H1 (cell line): ENCODE results near the gene SLX1A. TPM values are rescaled to one million over a fixed set of nuclear protein-coding genes. Genes with fewer than 3 reads are reported as not detected.
A peak's percentile ranks its signal among the peaks of the same experiment; 100 is the strongest.

Experiments
- CTCF ChIA-PET: fragments of 300-600 bp; sonication (Branson Sonifier 250); formaldehyde crosslinking; loops from one replicate; lab custom pipeline; 2021; ENCODE audit not compliant: partially characterized antibody; lab: Charles Lee
- POLR2A ChIA-PET: fragments of 300-600 bp; sonication (Branson Sonifier 250); formaldehyde crosslinking; loops from one replicate; lab custom pipeline; 2021; ENCODE audit warnings: inconsistent platforms; ENCODE audit not compliant: partially characterized antibody; lab: Charles Lee
- DNase-seq, 2 experiments: peaks; one replicate each; pipeline versions ENCODE4 v3.0.0 to v3.0.0-alpha.2; 2010 to 2022; ENCODE audit warnings: low spot score in 2 of 2, low read depth in 1 of 2, mixed read lengths in 1 of 2
- FAIRE-seq: peaks from 2 replicates; lab custom pipeline; 2011; peaks lifted over from hg19 to GRCh38; lab: Jason Lieb, UNC
- H2AFZ ChIP-seq: 2 replicates; pipeline ENCODE4 v1.8.1; 2012; ENCODE audit warnings: low read length, inconsistent platforms
- H2AK5ac ChIP-seq: 2 replicates; pipeline ENCODE4 v1.6.1; 2013; ENCODE audit warnings: low read depth, low read length
- H2BK120ac ChIP-seq: replicated peaks from 2 replicates; pipeline ENCODE3; 2013; ENCODE audit warnings: low read depth, low read length, inconsistent platforms
- H2BK12ac ChIP-seq: 2 replicates; pipeline ENCODE4 v1.6.1; 2013; ENCODE audit warnings: low read depth, low read length
- H2BK15ac ChIP-seq: 2 replicates; pipeline ENCODE4 v1.6.1; 2013; ENCODE audit warnings: low read length
- H2BK20ac ChIP-seq: 2 replicates; pipeline ENCODE4 v1.6.1; 2013; ENCODE audit warnings: low read length
- H2BK5ac ChIP-seq: 2 replicates; pipeline ENCODE4 v1.6.1; 2013; ENCODE audit warnings: low read depth, low read length
- H3K14ac ChIP-seq: 2 replicates; pipeline ENCODE4 v1.6.1; 2013; ENCODE audit warnings: inconsistent platforms; ENCODE audit not compliant: insufficient read length
- H3K18ac ChIP-seq: 2 replicates; pipeline ENCODE4 v1.6.1; 2013; ENCODE audit warnings: low read length; ENCODE audit errors: extremely low read depth
- H3K23ac ChIP-seq: 2 replicates; pipeline ENCODE4 v1.6.1; 2013; ENCODE audit warnings: inconsistent platforms; ENCODE audit not compliant: insufficient read length
- H3K23me2 ChIP-seq: 2 replicates; pipeline ENCODE4 v1.6.1; 2013; ENCODE audit warnings: low read depth, low read length
- H3K27ac ChIP-seq: 2 replicates; pipeline ENCODE4 v1.6.1; 2011; ENCODE audit warnings: low read depth, low read length, inconsistent platforms
- H3K27me3 ChIP-seq, 4 experiments: replicated peaks in 1 of 4; 1 replicate in 1 of 4; 2 replicates in 3 of 4; pipeline versions ENCODE4 v1.6.1 to v1.8.1; 2011 to 2013; ENCODE audit warnings: low read length in 3 of 4, mild to moderate bottlenecking in 3 of 4, inconsistent platforms in 2 of 4, mixed read lengths in 2 of 4, moderate library complexity in 1 of 4; ENCODE audit not compliant: control insufficient read depth in 3 of 4, insufficient read depth in 3 of 4; ENCODE audit errors: extremely low read depth in 1 of 4
- H3K36me3 ChIP-seq, 4 experiments: 2 replicates each; pipeline versions ENCODE4 v1.6.1 to v1.8.1; 2011 to 2013; ENCODE audit warnings: mild to moderate bottlenecking in 4 of 4, low read length in 3 of 4, moderate library complexity in 2 of 4, control low read depth in 1 of 4, inconsistent platforms in 1 of 4; ENCODE audit not compliant: insufficient read depth in 4 of 4, control insufficient read depth in 2 of 4
- H3K4ac ChIP-seq: replicated peaks from 2 replicates; pipeline ENCODE3; 2013; ENCODE audit warnings: low read length, low read depth, mixed read lengths, inconsistent platforms; ENCODE audit not compliant: insufficient read length
- H3K4me1 ChIP-seq, 4 experiments: replicated peaks in 1 of 4; 1 replicate in 1 of 4; 2 replicates in 3 of 4; pipeline versions ENCODE4 v1.6.1 to v1.8.1; 2011 to 2013; ENCODE audit warnings: low read length in 3 of 4, inconsistent platforms in 2 of 4, mixed read lengths in 1 of 4; ENCODE audit not compliant: insufficient read depth in 4 of 4, control insufficient read depth in 3 of 4
- H3K4me2 ChIP-seq, 2 experiments: 2 replicates each; pipeline versions ENCODE4 v1.6.1 to v1.8.1; 2011 to 2013; ENCODE audit warnings: low read depth in 2 of 2, low read length in 2 of 2, control low read depth in 1 of 2, inconsistent platforms in 1 of 2, mild to moderate bottlenecking in 1 of 2; ENCODE audit not compliant: insufficient read depth in 1 of 2
- H3K4me3 ChIP-seq, 4 experiments: fragments of 200-600, 300-600 bp in 1 of 4; sonication (generic), shearing (Covaris generic), sonication (Bioruptor Twin) in 1 of 4; 2 replicates each; pipeline versions ENCODE4 v1.5.1 to v1.8.1; 2011 to 2016; ENCODE audit warnings: low read length in 4 of 4, low read depth in 3 of 4, control low read depth in 2 of 4, inconsistent platforms in 2 of 4, mild to moderate bottlenecking in 2 of 4, mixed read lengths in 1 of 4, moderate library complexity in 1 of 4; ENCODE audit not compliant: insufficient read depth in 2 of 4; ENCODE audit errors: extremely low read depth in 1 of 4
- H3K56ac ChIP-seq: replicated peaks from 2 replicates; pipeline ENCODE3; 2013; ENCODE audit warnings: low read depth, mild to moderate bottlenecking, mixed read lengths, low read length, inconsistent platforms; ENCODE audit not compliant: insufficient read length
- H3K79me1 ChIP-seq: 2 replicates; pipeline ENCODE4 v1.6.1; 2013; ENCODE audit warnings: low read depth, low read length, control low read depth
- H3K79me2 ChIP-seq, 2 experiments: 2 replicates each; pipeline versions ENCODE4 v1.6.1 to v1.8.1; 2012 to 2013; ENCODE audit warnings: low read length in 2 of 2, mild to moderate bottlenecking in 2 of 2, inconsistent platforms in 1 of 2; ENCODE audit not compliant: insufficient read depth in 2 of 2, control insufficient read depth in 1 of 2
- H3K9ac ChIP-seq, 4 experiments: replicated peaks in 1 of 4; 1 replicate in 1 of 4; 2 replicates in 3 of 4; pipeline versions ENCODE4 v1.6.1 to v1.8.1; 2011 to 2013; ENCODE audit warnings: low read depth in 3 of 4, low read length in 3 of 4, control low read depth in 2 of 4, mild to moderate bottlenecking in 2 of 4, moderate library complexity in 2 of 4, inconsistent platforms in 1 of 4; ENCODE audit errors: extremely low read depth in 1 of 4
- H3K9me3 ChIP-seq, 2 experiments: 2 replicates each; pipeline versions ENCODE4 v1.6.1 to v1.8.1; 2012 to 2013; ENCODE audit warnings: mild to moderate bottlenecking in 2 of 2, moderate library complexity in 2 of 2, control low read depth in 1 of 2, inconsistent platforms in 1 of 2, low read depth in 1 of 2, low read length in 1 of 2, mixed read lengths in 1 of 2; ENCODE audit not compliant: insufficient read depth in 2 of 2
- H4K20me1 ChIP-seq, 2 experiments: replicated peaks in 1 of 2; 2 replicates each; pipeline versions ENCODE3 to v1.8.1; 2011 to 2013; ENCODE audit warnings: inconsistent platforms in 2 of 2, low read length in 2 of 2, mild to moderate bottlenecking in 1 of 2; ENCODE audit not compliant: insufficient read depth in 2 of 2, control insufficient read depth in 1 of 2
- H4K5ac ChIP-seq: 2 replicates; pipeline ENCODE4 v1.6.1; 2013; ENCODE audit warnings: low read length, low read depth, mixed read lengths, inconsistent platforms; ENCODE audit not compliant: insufficient read length
- H4K8ac ChIP-seq: 2 replicates; pipeline ENCODE4 v1.8.0; 2013; ENCODE audit warnings: mild to moderate bottlenecking, moderate library complexity, low read length, inconsistent platforms; ENCODE audit not compliant: insufficient read depth; ENCODE audit errors: extremely low read depth
- H4K91ac ChIP-seq: replicated peaks from 2 replicates; pipeline ENCODE3; 2013; ENCODE audit warnings: low read length, mixed read lengths, inconsistent platforms; ENCODE audit not compliant: insufficient read length
- KDM1A ChIP-seq: fragments of 200-600, 300-600 bp; sonication (generic); IDR thresholded peaks from 2 replicates; pipeline ENCODE4 v1.7.1; 2016; ENCODE audit warnings: mild to moderate bottlenecking, low read length, borderline replicate concordance
- KDM4A ChIP-seq: IDR thresholded peaks from one replicate; pipeline ENCODE4 v1.7.1; 2012; ENCODE audit warnings: low read depth, mild to moderate bottlenecking, moderate library complexity, low read length, inconsistent platforms; ENCODE audit not compliant: severe bottlenecking
- RXRA ChIP-seq: IDR thresholded peaks from 2 replicates; pipeline ENCODE4 v1.6.1; 2011; ENCODE audit warnings: low read depth, mild to moderate bottlenecking, low read length, moderate library complexity; ENCODE audit not compliant: insufficient read depth
- SP1 ChIP-seq: IDR thresholded peaks from 2 replicates; pipeline ENCODE4 v1.6.1; 2011; ENCODE audit warnings: low read depth, low read length
- SP2 ChIP-seq: IDR thresholded peaks from 2 replicates; pipeline ENCODE4 v1.6.1; 2012; ENCODE audit warnings: mild to moderate bottlenecking, low read length, inconsistent platforms
- SRF ChIP-seq: IDR thresholded peaks from 2 replicates; pipeline ENCODE4 v1.6.1; 2011; ENCODE audit warnings: mild to moderate bottlenecking, low read depth, low read length, moderate library complexity
- SUZ12 ChIP-seq: fragments of 200-600 bp; sonication (generic); IDR thresholded peaks from 2 replicates; pipeline ENCODE4 v1.6.1; 2012; ENCODE audit warnings: mild to moderate bottlenecking, inconsistent platforms, low read length, moderate library complexity, mixed read lengths
- TAF1 ChIP-seq: IDR thresholded peaks from 2 replicates; pipeline ENCODE4 v1.6.1; 2011; ENCODE audit warnings: mild to moderate bottlenecking, low read depth, low read length
- WGBS, 2 experiments: shearing (Covaris generic) in 1 of 2; methylation state at CpG; one replicate each; pipeline versions ENCODE4 v1.1.6 to v1.1.7; 2013 to 2015; ENCODE audit warnings: low lambda C conversion rate in 2 of 2, mixed read lengths in 2 of 2, inconsistent platforms in 1 of 2, low coverage in 1 of 2, missing lambda C conversion rate in 1 of 2; ENCODE audit not compliant: insufficient replicate concordance in 2 of 2, insufficient coverage in 1 of 2, insufficient read length in 1 of 2; ENCODE audit errors: extremely low coverage in 1 of 2, missing lambda C conversion rate in 1 of 2; 5-methylcytosine and 5-hydroxymethylcytosine counted together
- polyA plus RNA-seq, 7 experiments: library from polyadenylated mRNA; depleted of rRNA in 3 of 7; stranded (reverse) in 5 of 7; unstranded in 2 of 7; fragments of >200 nt in 5 of 7; fragments of 200-250 nt in 2 of 7; gene quantifications; 1 replicate in 5 of 7; 2 replicates in 1 of 7; 4 replicates in 1 of 7; pipeline versions ENCODE4 v1.2.1 to v1.2.3, GENCODE V29; 2011 to 2013; ENCODE audit warnings: missing spikeins in 2 of 7, mixed read lengths in 2 of 7
- total RNA-seq: library from RNA; stranded (reverse); fragmentation: NEBNext Ultra II Directional; extraction: Animal tissue kit (Norgen Biotek cat#: 25700); gene quantifications from 2 replicates; pipeline ENCODE4 v1.2.1, GENCODE V29; 2021

SLX1A gene
- total and polyA plus RNA-seq, 2 of the 8 experiments (the other 6 are each of a cell fraction or from before 2014, with no cell fraction given) = 4.7 to 36.9 TPM

- WGBS, 2 experiments = 0% methylated on average over 16 of the region's 81 CpGs; no CpG with 5 or more reads in 1 of the 2 experiments
- Histone ChIP-seq H4K8ac (no peak within 1 kb of the TSS; the same call in none of the 2 replicates), H2AK5ac (no peak within 1 kb of the TSS; the same call in 1 of the 2 replicates), H3K4me3 (peak within 1 kb of the TSS; percentile 50 to 69 (median 54)), H3K36me3 (no peaks in the 10 kb centered on the region), H3K56ac (peak within 1 kb of the TSS; percentile 46), H3K9me3 (no peaks in the 10 kb centered on the region), H3K4me2 (peak within 1 kb of the TSS; percentile 56 to 87), H3K4ac (no peak within 1 kb of the TSS), H3K4me1 (peaks cover 0 to 12% (median 4%) of the 10 kb centered on the region in 4 experiments; a peak in 4 of 7 replicates), H2AFZ (peak within 1 kb of the TSS; percentile 95; the same call in 1 of the 2 replicates), H4K20me1 (peaks cover 8 to 9% of the 10 kb centered on the region in 2 experiments), H3K9ac (no peak within 1 kb of the TSS; a peak in 1 of 7 replicates), H2BK15ac (peak within 1 kb of the TSS; percentile 98), H4K5ac (peak within 1 kb of the TSS; percentile 72), H2BK120ac (no peak within 1 kb of the TSS), H2BK12ac (no peak within 1 kb of the TSS), H3K23me2 (peaks cover 10% of the 10 kb centered on the region; the same call in 1 of the 2 replicates), H2BK5ac (peak within 1 kb of the TSS; percentile 35; the same call in 1 of the 2 replicates), H3K18ac (no peak within 1 kb of the TSS; the same call in none of the 2 replicates), H4K91ac (peak within 1 kb of the TSS; percentile 65), H2BK20ac (no peak within 1 kb of the TSS), H3K14ac (no peak within 1 kb of the TSS), H3K79me1 (no peaks in the 10 kb centered on the region), H3K27me3 (peaks cover 0 to 22% (median 12%) of the 10 kb centered on the region in 4 experiments; a peak in 4 of 7 replicates), H3K79me2 (no peaks in the 10 kb centered on the region), H3K27ac (no peak within 1 kb of the TSS), H3K23ac (peak within 1 kb of the TSS; percentile 73)
- ChIA-PET POLR2A (interaction anchor here (0.5 to 1.0 kb wide), 3 partner anchors 66 to 87 kb away, joined by 3 to 4 read pairs (median 3); no protein-coding TSS in a partner anchor), CTCF (interaction anchor here (0.6 kb wide), 1 partner anchor 11 kb away, joined by 3 read pairs; no protein-coding TSS in a partner anchor)
- peak in 1 of 2 experiments; percentile 91 for DNase-seq
- peak; percentile 9 for TF ChIP-seq KDM4A
- TF ChIP-seq KDM1A = no peak
- 0 out of 2 replicates have a peak, but pooled peaks have one; percentile 8 for TF ChIP-seq SP1
- TF ChIP-seq TAF1 = peak; percentile 56
- no peak for TF ChIP-seq SUZ12
- no peak for TF ChIP-seq SP2
- TF ChIP-seq SRF = no peak
- no peak for TF ChIP-seq RXRA
- no peak for FAIRE-seq
Observed at GRCh38 chr16:30183233-30184095, 10.2 kb upstream of the SLX1A start, which contains the start of gene CORO1A. Gene CORO1A (plus strand): TSS chr16:30183602. CDS start chr16:30185210, 1,608 bp downstream.
